A549 treated with Hydrocortisone at 1 μM for 4 hours (cell line): Measurements from ENCODE around the gene BANF1. TPM values are rescaled to one million over a fixed set of nuclear protein-coding genes. Genes with fewer than 3 reads are reported as not detected.

Experiments used
- total RNA-seq: library from RNA; stranded (reverse); fragments of 200-300 nt; extraction: Qiagen RNA extraction; gene quantifications from 5 replicates; pipeline ENCODE4 v1.2.3, GENCODE V29; 2022

BANF1 gene
- 350 to 491 TPM (median 479 TPM) in 5 replicates for total RNA-seq

GRCh38 chr11:66001942-66002647 lies at the start of gene BANF1, which contains the start of gene EIF1AD:
BANF1 (plus strand) TSS chr11:66002503; CDS start chr11:66003251, 748 bp downstream.
EIF1AD (minus strand) TSS chr11:66002157; CDS start chr11:66000389, 1,768 bp downstream.

GRCh38 chr11:65961267-65962140 lies 40.8 kb upstream of the BANF1 start, which contains the start of gene SART1:
SART1 (plus strand) TSS chr11:65961734; CDS start chr11:65961781, 47 bp downstream.

GRCh38 chr11:66011785-66012303 lies 9.5 kb downstream of the BANF1 start, which contains the start of gene CST6:
CST6 (plus strand) TSS chr11:66012008; CDS start chr11:66012045, 37 bp downstream.

GRCh38 chr11:66026017-66026529 lies 23.8 kb downstream of the BANF1 start, which contains the start of gene CATSPER1:
CATSPER1 (minus strand) TSS chr11:66026479; CDS start chr11:66026379, 100 bp downstream.

GRCh38 chr11:66048547-66049323 lies 46.4 kb downstream of the BANF1 start, which contains the start of gene GAL3ST3:
GAL3ST3 (minus strand) TSS chr11:66049161; CDS start chr11:66045415, 3,746 bp downstream.

GRCh38 chr11:66051766-66052663 lies 49.7 kb downstream of the BANF1 start, which contains the start of gene SF3B2:
SF3B2 (plus strand) TSS chr11:66052364; CDS start chr11:66052385, 21 bp downstream.

Other genes starting within 250 kb of the BANF1 start
- 8.5 to 11.9 TPM (median 10.8 TPM) in 5 replicates for gene AP5B1, start 221.5 kb upstream of the BANF1 start, total RNA-seq
- 0.03 to 0.13 TPM (median 0.08 TPM) in 3 of 5 replicates, not detected in the others for gene OVOL1, start 215.4 kb upstream of the BANF1 start, total RNA-seq
- gene SNX32, start 168.5 kb upstream of the BANF1 start, total RNA-seq: 0.06 to 0.11 TPM (median 0.08 TPM) in 3 of 5 replicates, not detected in the others
- gene CFL1, start 144.3 kb upstream of the BANF1 start, total RNA-seq: 1,998 to 2,345 TPM (median 2,265 TPM) in 5 replicates
- 24.8 to 34.3 TPM (median 33.8 TPM) in 5 replicates for gene MUS81, start 142.1 kb upstream of the BANF1 start, total RNA-seq
- 0.78 to 1.3 TPM (median 0.94 TPM) in 5 replicates for gene EFEMP2, start 129.7 kb upstream of the BANF1 start, total RNA-seq
- gene CTSW, start 122.7 kb upstream of the BANF1 start, total RNA-seq: 0.06 to 0.13 TPM (median 0.09 TPM) in 3 of 5 replicates, not detected in the others
- 70.0 to 85.8 TPM (median 82.0 TPM) in 5 replicates for gene FIBP, start 114.0 kb upstream of the BANF1 start, total RNA-seq
- gene CCDC85B, start 111.8 kb upstream of the BANF1 start, total RNA-seq: 18.2 to 42.2 TPM (median 39.0 TPM) in 5 replicates
- 97.6 to 169 TPM (median 123 TPM) in 5 replicates for gene FOSL1, start 102.1 kb upstream of the BANF1 start, total RNA-seq
- 36.2 to 49.2 TPM (median 42.8 TPM) in 5 replicates for gene C11orf68, start 83.4 kb upstream of the BANF1 start, total RNA-seq
- gene DRAP1, start 83.1 kb upstream of the BANF1 start, total RNA-seq: 154 to 246 TPM (median 196 TPM) in 5 replicates
- gene TSGA10IP, start 57.0 kb upstream of the BANF1 start, total RNA-seq: not detected in 5 replicates
- gene SART1, start 40.8 kb upstream of the BANF1 start, total RNA-seq: 43.5 to 63.3 TPM (median 54.0 TPM) in 5 replicates
- gene EIF1AD, start 346 bp upstream of the BANF1 start, total RNA-seq: 36.3 to 54.2 TPM (median 37.8 TPM) in 5 replicates
- not detected in 5 replicates for gene CST6, start 9.5 kb downstream of the BANF1 start, total RNA-seq
- 0.98 to 1.4 TPM (median 1.3 TPM) in 5 replicates for gene CATSPER1, start 24.0 kb downstream of the BANF1 start, total RNA-seq
- gene GAL3ST3, start 46.7 kb downstream of the BANF1 start, total RNA-seq: not detected in 5 replicates
- 162 to 202 TPM (median 169 TPM) in 5 replicates for gene SF3B2, start 49.9 kb downstream of the BANF1 start, total RNA-seq
- 57.6 to 92.8 TPM (median 81.4 TPM) in 5 replicates for gene PACS1, start 67.8 kb downstream of the BANF1 start, total RNA-seq